Measurements from ENCODE around the gene FKBP4.

GRCh38 chr12:2794191-2794735, 507 bp upstream of the FKBP4 start:
- no peak for TF ChIP-seq CTCF (conservative IDR thresholded peaks at IDR 0.05; ENCODE audit: low read depth in 2 of 2)
- TF ChIP-seq EZH2 (IDR thresholded peaks at IDR 0.05; ENCODE audit: low read depth, unreplicated experiment) = no peak
- no peak for TF ChIP-seq POLR2AphosphoS5 (IDR thresholded peaks at IDR 0.05; ENCODE audit: low read depth)
- no peak for TF ChIP-seq JUNB (IDR thresholded peaks at IDR 0.05; ENCODE audit: unreplicated experiment)
- no peak for TF ChIP-seq ZNF114 (CRISPR knock-in tag; IDR thresholded peaks at IDR 0.05)
- no peak for TF ChIP-seq EZH2phosphoT487 (IDR thresholded peaks at IDR 0.05; ENCODE audit: unreplicated experiment)
- no peak for TF ChIP-seq ZNF331 (CRISPR knock-in tag; IDR thresholded peaks at IDR 0.05; ENCODE audit: low read depth)
- no peak for TF ChIP-seq CREB1 (CRISPR knock-in tag; IDR thresholded peaks at IDR 0.05; ENCODE audit: low read depth)
- peak; percentile 2 for TF ChIP-seq REST (IDR thresholded peaks at IDR 0.05; ENCODE audit: unreplicated experiment)

Data from GM23338 (cell line).